Natural killer cell (primary cell): ENCODE measurements around the gene CLSTN2. TPM values are rescaled to one million over a fixed set of nuclear protein-coding genes. Genes with fewer than 3 reads are reported as not detected.

Source experiments
- ATAC-seq, 3 donors: fragments of 150-1000 bp in 2 of 3; fragments of 200-7000 bp in 1 of 3; cut with Tn5 transposase; 1 replicate in 1 of 3; 2 replicates in 2 of 3; pipeline ENCODE4 v1.10.0; 2021; ENCODE audit warnings: mild to moderate bottlenecking in 2 of 3, moderate library complexity in 2 of 3
- DNase-seq, 2 donors: peaks; one replicate each; pipeline versions ENCODE4 v3.0.0 to v3.0.0-alpha.2; 2013 to 2021; ENCODE audit warnings: mixed read lengths in 1 of 2
- H3K27ac ChIP-seq: one replicate; pipeline ENCODE4 v1.5.1; 2013; ENCODE audit warnings: mild to moderate bottlenecking, low read length
- H3K27me3 ChIP-seq: one replicate; pipeline ENCODE4 v1.6.1; 2013; ENCODE audit warnings: low read length; ENCODE audit not compliant: control insufficient read depth, insufficient read depth
- H3K36me3 ChIP-seq: one replicate; pipeline ENCODE4 v1.6.1; 2013; ENCODE audit warnings: low read length; ENCODE audit not compliant: control insufficient read depth, insufficient read depth
- H3K4me1 ChIP-seq: one replicate; pipeline ENCODE4 v1.6.1; 2013; ENCODE audit warnings: low read length; ENCODE audit not compliant: control insufficient read depth, insufficient read depth
- H3K4me3 ChIP-seq: one replicate; pipeline ENCODE4 v1.5.1; 2013; ENCODE audit warnings: low read length
- H3K9me3 ChIP-seq: one replicate; pipeline ENCODE4 v1.6.1; 2013; ENCODE audit warnings: low read length; ENCODE audit not compliant: control insufficient read depth, insufficient read depth
- H3K27ac Mint-ChIP-seq, 2 donors: one replicate each; pipeline ENCODE4 v1.8.0; 2022; ENCODE audit warnings: mild to moderate bottlenecking in 2 of 2, mixed read lengths in 2 of 2, moderate library complexity in 1 of 2
- H3K27me3 Mint-ChIP-seq, 2 donors: one replicate each; pipeline ENCODE4 v1.8.0; 2022; ENCODE audit warnings: low read depth in 2 of 2, mixed read lengths in 2 of 2
- H3K36me3 Mint-ChIP-seq: one replicate; pipeline ENCODE4 v1.8.0; 2022; ENCODE audit warnings: mixed read lengths
- H3K4me1 Mint-ChIP-seq, 2 donors: one replicate each; pipeline ENCODE4 v1.8.0; 2022; ENCODE audit warnings: mixed read lengths in 2 of 2
- H3K4me3 Mint-ChIP-seq: one replicate; pipeline ENCODE4 v1.8.0; 2022; ENCODE audit warnings: mild to moderate bottlenecking, moderate library complexity, mixed read lengths
- H3K9me3 Mint-ChIP-seq, 2 donors: one replicate each; pipeline ENCODE4 v1.8.0; 2022; ENCODE audit warnings: mixed read lengths in 2 of 2
- CTCF ChIP-seq: fragments of 200-600 bp; IDR thresholded peaks from one replicate; pipeline ENCODE4 v1.8.0; 2022; ENCODE audit warnings: antibody characterized with exemption
- WGBS: methylation state at CpG from one replicate; pipeline ENCODE4 v1.1.7; 2013; ENCODE audit warnings: missing lambda C conversion rate; ENCODE audit not compliant: insufficient coverage; 5-methylcytosine and 5-hydroxymethylcytosine counted together
- intact Hi-C: fragments of 100-400 bp; cut with micrococcal nuclease; formaldehyde crosslinking; loops from one replicate; pipeline ENCODE4 v1.14.2; 2022
- total RNA-seq, 4 donors: library from RNA; stranded (reverse); fragments of 120-200 nt in 1 of 4; gene quantifications; one replicate each; pipeline versions ENCODE4 v1.2.3 to v1.2.4, GENCODE V29; 2013 to 2022

CLSTN2 gene
- total RNA-seq, 3 donors from 2014 or later (not counting 1 experiment from before 2014, with no cell fraction given) = 0.05 TPM; not detected in 2

GRCh38 chr3:140626856-140627255 is 691.9 kb downstream of the CLSTN2 start:
- H3K4me1 ChIP-seq = no peaks in the 10 kb centered on the region
- H3K9me3 Mint-ChIP-seq = peaks cover 0 to 3% of the 10 kb centered on the region in 2 donors
- no peak overlapping the region for H3K27ac ChIP-seq
- no peaks in the 10 kb centered on the region for H3K36me3 Mint-ChIP-seq
- no peak overlapping the region for H3K4me3 ChIP-seq
- no peaks in the 10 kb centered on the region for H3K4me1 Mint-ChIP-seq
- intact Hi-C loops = no loop called here
- H3K27me3 ChIP-seq = no peaks in the 10 kb centered on the region
- ATAC-seq (no peak), DNase-seq (no peak)
- H3K27me3 Mint-ChIP-seq = peaks cover 0 to 3% of the 10 kb centered on the region in 2 donors
- H3K36me3 ChIP-seq = no peaks in the 10 kb centered on the region
- no peaks in the 10 kb centered on the region for H3K9me3 ChIP-seq
- 97% methylated on average over 5 of the region's 7 CpGs for WGBS
- no peak overlapping the region for H3K4me3 Mint-ChIP-seq
- no peak overlapping the region for H3K27ac Mint-ChIP-seq
- TF ChIP-seq CTCF = no peak
